Naive B cell (primary cell): ENCODE results near the gene NPVF. TPM values are rescaled to one million over a fixed set of nuclear protein-coding genes. Genes with fewer than 3 reads are reported as not detected.

Experiments used
- ATAC-seq, 2 donors: fragments of 150-1000 bp; cut with Tn5 transposase; 2 replicates each; pipeline ENCODE4 v1.10.0; 2021; ENCODE audit warnings: low read depth in 2 of 2, mild to moderate bottlenecking in 2 of 2, moderate library complexity in 2 of 2
- DNase-seq: peaks from one replicate; pipeline ENCODE4 v3.0.0; 2022
- H3K27ac Mint-ChIP-seq, 6 donors: one replicate each; pipeline ENCODE4 v1.8.0; 2020 to 2022; ENCODE audit warnings: mild to moderate bottlenecking in 6 of 6, mixed read lengths in 6 of 6, moderate library complexity in 5 of 6, inconsistent platforms in 2 of 6
- H3K27me3 Mint-ChIP-seq, 3 donors: one replicate each; pipeline ENCODE4 v1.8.0; 2021 to 2022; ENCODE audit warnings: mixed read lengths in 3 of 3, mild to moderate bottlenecking in 1 of 3
- H3K36me3 Mint-ChIP-seq, 2 donors: one replicate each; pipeline ENCODE4 v1.8.0; 2020 to 2022; ENCODE audit warnings: mixed read lengths in 2 of 2, inconsistent platforms in 1 of 2, mild to moderate bottlenecking in 1 of 2
- H3K4me1 Mint-ChIP-seq, 3 donors: one replicate each; pipeline ENCODE4 v1.8.0; 2020 to 2022; ENCODE audit warnings: mixed read lengths in 3 of 3, inconsistent platforms in 1 of 3, mild to moderate bottlenecking in 1 of 3, moderate library complexity in 1 of 3
- H3K4me3 Mint-ChIP-seq, 8 donors: one replicate each; pipeline ENCODE4 v1.8.0; 2020 to 2022; ENCODE audit warnings: mild to moderate bottlenecking in 8 of 8, mixed read lengths in 8 of 8, moderate library complexity in 8 of 8, inconsistent platforms in 2 of 8
- H3K9me3 Mint-ChIP-seq, 7 donors: one replicate each; pipeline ENCODE4 v1.8.0; 2020 to 2022; ENCODE audit warnings: mixed read lengths in 7 of 7, mild to moderate bottlenecking in 5 of 7, inconsistent platforms in 2 of 7, moderate library complexity in 1 of 7
- polyA plus RNA-seq, 6 donors: library from polyadenylated mRNA; unstranded; fragments of 300-500 nt; fragmentation: Illumina TruSeq; gene quantifications; one replicate each; pipeline ENCODE4 v1.2.3, GENCODE V29; 2021; ENCODE audit warnings: low read depth in 6 of 6

The NPVF gene
- polyA plus RNA-seq, 6 donors from 2014 or later = not detected

DNA sequence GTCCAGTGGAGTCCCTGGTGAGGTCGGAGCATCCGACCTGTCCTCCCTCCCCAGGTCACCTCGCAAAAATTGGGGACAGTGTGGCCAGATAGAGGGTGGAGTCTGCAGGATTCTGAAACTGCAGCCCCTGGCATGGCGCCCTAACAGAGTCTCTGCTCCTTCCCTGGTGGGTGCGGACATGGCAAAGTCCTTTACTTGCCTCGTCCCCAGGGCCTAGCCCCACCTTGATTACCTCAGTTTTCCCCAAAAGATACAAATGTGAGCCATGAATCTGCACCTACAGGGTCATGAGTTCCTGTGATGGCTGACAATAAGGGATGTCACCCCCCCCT, 47.7 kb downstream of the NPVF start:
- no peak for DNase-seq
- Mint-ChIP-seq H3K27ac (peak overlapping the region in 5 of 6 donors; percentile 65 to 99 (median 87)), H3K9me3 (no peaks in the 10 kb centered on the region), H3K27me3 (peaks cover 3 to 16% (median 14%) of the 10 kb centered on the region in 3 donors), H3K36me3 (peaks cover 0 to 8% of the 10 kb centered on the region in 2 donors), H3K4me3 (peak overlapping the region; percentile 80 to 95 (median 91)), H3K4me1 (peaks cover 13 to 27% (median 22%) of the 10 kb centered on the region in 3 donors)
- ATAC-seq = peak; percentile 8 to 11

DNA sequence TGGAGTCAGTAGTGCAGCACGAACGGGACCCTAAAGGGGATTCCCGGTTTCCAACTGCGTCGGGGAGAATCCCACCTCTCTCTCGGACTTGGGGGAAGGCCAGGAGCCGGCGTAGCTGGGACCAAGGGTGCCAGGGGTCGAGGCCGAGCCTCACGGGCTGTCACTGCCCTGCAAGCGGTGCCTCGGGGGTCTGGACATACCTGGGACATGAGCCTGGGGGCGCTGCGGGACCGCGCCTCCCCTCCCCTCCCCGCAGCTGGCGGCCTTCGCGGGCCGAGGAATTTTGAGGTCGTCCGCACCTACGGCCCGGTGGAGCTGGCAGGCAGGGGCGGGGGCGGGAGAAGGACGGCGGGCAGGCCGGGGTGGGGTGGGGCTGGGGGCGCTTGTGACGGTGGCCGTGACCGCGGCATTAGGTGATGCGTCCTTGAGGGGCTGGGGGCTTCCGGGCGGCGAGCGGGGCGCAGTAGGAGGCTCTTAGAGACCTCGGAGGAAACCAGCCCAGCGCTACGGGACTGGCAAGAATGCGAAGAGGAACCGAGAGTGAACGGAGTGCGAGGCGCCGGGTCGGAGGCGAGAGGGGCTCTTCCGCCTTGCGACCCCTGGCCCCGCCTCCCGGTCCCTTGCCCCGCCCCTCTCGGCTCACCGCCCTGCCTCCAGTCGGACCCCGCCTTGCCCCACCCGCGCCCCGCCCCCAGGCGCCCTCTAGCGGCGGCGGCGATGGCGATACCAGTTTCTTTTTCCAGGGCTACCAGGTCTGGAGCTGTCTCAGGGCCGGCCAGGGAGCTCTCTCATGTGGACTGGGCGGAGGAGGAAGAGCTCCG, 48.3 kb downstream of the NPVF start:
- peaks cover 0 to 8% of the 10 kb centered on the region in 2 donors for H3K36me3 Mint-ChIP-seq
- peaks cover 0 to 10% (median 8%) of the 10 kb centered on the region in 3 donors for H3K27me3 Mint-ChIP-seq
- H3K4me3 Mint-ChIP-seq = peak overlapping the region; percentile 80 to 95 (median 91)
- H3K27ac Mint-ChIP-seq = peak overlapping the region; percentile 87 to 99 (median 96)
- DNase-seq (peak; percentile 99), ATAC-seq (peak; percentile 92 to 95)
- H3K9me3 Mint-ChIP-seq = no peaks in the 10 kb centered on the region
- H3K4me1 Mint-ChIP-seq = peaks cover 13 to 27% (median 22%) of the 10 kb centered on the region in 3 donors

GRCh38 chr7:25179325-25179724, 49.0 kb downstream of the NPVF start:
- peaks cover 0 to 8% of the 10 kb centered on the region in 2 donors for H3K36me3 Mint-ChIP-seq
- H3K27me3 Mint-ChIP-seq = peaks cover 0 to 4% (median 2%) of the 10 kb centered on the region in 3 donors
- H3K27ac Mint-ChIP-seq = peak overlapping the region; percentile 87 to 96 (median 92)
- no peaks in the 10 kb centered on the region for H3K9me3 Mint-ChIP-seq
- H3K4me3 Mint-ChIP-seq = peak overlapping the region; percentile 80 to 93 (median 88)
- DNase-seq (no peak), ATAC-seq (no peak)
- peaks cover 13 to 28% (median 22%) of the 10 kb centered on the region in 3 donors for H3K4me1 Mint-ChIP-seq

Other genes starting within 250 kb of the NPVF start
- 1 to 10 TPM; 2.3 to 8.2 (median 6.5) TPM for gene OSBPL3, start 248.3 kb downstream of the NPVF start, polyA plus RNA-seq
- 100 to 1,000 TPM; 126 to 139 (median 131) TPM for gene CYCS, start 103.2 kb downstream of the NPVF start, polyA plus RNA-seq